KOPT-K1 (cell line): ENCODE data around the gene SHC2.
"Not testable (repeated sequence)": the region's sequence is repeated elsewhere in the genome, so short reads cannot be mapped to it uniquely, and the experiment has no call there.

Source experiments
- H3K27ac ChIP-seq: fragments of 200-600 bp; sonication (generic); 2 replicates; pipeline ENCODE4 v1.5.1; 2016; ENCODE audit warnings: antibody characterized with exemption, mild to moderate bottlenecking, low read depth, low read length; ENCODE audit not compliant: poor library complexity, severe bottlenecking
- H3K36me3 ChIP-seq: fragments of 200-600 bp; sonication (generic); 2 replicates; pipeline ENCODE4 v1.5.1; 2017; ENCODE audit warnings: antibody characterized with exemption, mild to moderate bottlenecking, low read length, moderate library complexity; ENCODE audit not compliant: insufficient read depth
- H3K9me3 ChIP-seq: fragments of 200-600 bp; sonication (generic); 2 replicates; pipeline ENCODE4 v1.5.1; 2017; ENCODE audit warnings: antibody characterized with exemption, low read length, mild to moderate bottlenecking; ENCODE audit not compliant: insufficient read depth, poor library complexity, severe bottlenecking

SHC2 gene

DNA sequence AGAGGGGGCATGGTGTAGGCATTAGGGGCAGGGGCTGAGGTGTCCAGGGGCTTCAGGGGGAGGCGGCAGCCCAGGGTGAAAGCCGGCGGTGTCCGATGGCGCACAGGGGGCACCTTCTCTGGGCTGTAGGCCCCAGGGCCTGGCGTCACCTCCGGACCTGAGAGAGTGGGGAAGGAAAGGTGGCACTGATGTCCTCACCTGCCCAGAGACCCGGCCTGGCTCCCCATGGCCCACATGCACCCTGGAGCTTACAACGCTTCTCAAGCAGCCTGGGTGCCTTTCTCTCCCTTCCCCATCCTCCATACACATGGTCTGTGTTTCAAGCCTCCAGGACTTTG is 3.3 kb upstream of the SHC2 start:
- no peaks in the 10 kb centered on the region for H3K36me3 ChIP-seq
- H3K27ac ChIP-seq: no peak overlapping the region
- H3K9me3 ChIP-seq: peaks cover 5% of the 10 kb centered on the region

DNA sequence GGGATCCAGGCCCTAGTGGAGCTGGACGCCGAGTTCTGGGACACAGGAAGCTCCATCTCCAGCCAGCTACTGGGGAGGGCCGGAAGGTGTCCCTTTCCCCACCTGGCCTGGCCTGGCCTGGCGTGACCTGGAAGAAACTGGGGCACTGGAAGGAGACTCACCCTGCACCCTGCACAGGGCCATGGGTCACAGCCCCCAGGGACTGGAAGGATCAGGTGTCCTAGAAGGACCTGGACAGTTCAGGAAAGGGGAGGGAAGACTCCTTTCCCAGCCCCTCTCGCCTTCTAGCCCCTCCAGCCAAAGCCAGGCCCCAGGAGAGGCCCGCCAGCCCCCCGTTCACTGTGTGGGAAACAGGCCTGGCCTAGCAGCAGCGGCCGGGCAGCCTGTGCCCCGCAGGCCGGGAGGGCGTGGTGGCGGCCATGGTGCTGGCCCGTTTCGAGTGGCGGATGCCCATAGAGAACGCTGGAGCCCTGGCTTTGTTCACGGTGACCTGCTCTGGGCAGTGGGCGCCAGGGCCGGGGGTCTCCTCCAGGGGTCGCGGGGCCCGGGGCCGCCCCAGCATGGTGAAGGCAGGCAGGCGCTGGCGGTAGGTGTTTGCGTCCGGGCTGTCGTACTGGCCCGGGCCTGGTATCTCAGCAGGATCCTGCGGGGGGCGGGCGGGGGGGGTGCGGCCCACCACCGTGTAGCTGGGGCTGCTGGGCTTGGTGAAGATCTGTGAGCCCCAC is 2.8 kb upstream of the SHC2 start:
- peaks cover 9% of the 10 kb centered on the region for H3K9me3 ChIP-seq
- H3K36me3 ChIP-seq: no peaks in the 10 kb centered on the region
- H3K27ac ChIP-seq: no peak overlapping the region

DNA sequence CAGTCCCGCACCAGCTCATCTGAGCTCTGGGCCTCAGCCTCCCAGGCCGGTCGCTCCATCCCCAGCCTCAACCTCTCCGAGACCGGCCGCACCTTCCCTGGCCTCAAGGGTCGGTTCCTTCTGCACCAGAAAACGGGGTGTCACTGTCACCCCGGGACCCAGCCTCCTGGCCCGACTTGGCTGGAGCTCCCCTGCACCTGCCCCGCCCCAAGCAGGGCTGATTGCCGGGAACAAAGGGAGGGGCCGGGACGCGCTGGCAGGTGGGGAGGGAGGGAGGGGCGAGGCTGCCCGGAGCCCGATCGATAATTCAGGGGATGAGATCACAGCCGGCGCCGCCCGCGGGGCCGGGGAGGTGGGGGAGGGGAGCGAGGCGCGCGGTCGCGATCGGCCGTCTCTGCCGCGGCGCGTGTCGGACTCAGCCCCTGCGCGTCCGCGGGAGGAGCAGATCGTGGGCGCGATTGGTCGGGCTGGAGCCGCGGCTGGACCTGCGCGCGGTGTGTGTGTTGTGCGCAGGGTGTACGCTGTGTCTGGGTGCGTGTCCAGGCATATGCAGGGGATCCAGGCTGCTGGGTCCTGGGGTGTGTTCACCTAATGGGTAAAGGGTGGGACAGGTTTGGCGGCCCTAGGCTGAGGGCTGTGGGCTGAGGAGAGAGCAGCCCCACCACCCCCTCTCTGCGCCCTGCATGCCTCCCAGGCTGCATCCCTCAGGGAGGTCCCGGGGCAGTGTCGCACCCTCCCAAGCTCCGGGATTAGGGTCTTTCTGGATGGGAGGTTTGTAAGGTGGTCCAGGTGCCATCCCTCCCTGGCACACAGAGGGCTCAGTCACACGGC is 1.1 kb upstream of the SHC2 start:
- H3K36me3 ChIP-seq: no peaks in the 10 kb centered on the region
- H3K27ac ChIP-seq: no peak overlapping the region
- peaks cover 21% of the 10 kb centered on the region for H3K9me3 ChIP-seq

DNA sequence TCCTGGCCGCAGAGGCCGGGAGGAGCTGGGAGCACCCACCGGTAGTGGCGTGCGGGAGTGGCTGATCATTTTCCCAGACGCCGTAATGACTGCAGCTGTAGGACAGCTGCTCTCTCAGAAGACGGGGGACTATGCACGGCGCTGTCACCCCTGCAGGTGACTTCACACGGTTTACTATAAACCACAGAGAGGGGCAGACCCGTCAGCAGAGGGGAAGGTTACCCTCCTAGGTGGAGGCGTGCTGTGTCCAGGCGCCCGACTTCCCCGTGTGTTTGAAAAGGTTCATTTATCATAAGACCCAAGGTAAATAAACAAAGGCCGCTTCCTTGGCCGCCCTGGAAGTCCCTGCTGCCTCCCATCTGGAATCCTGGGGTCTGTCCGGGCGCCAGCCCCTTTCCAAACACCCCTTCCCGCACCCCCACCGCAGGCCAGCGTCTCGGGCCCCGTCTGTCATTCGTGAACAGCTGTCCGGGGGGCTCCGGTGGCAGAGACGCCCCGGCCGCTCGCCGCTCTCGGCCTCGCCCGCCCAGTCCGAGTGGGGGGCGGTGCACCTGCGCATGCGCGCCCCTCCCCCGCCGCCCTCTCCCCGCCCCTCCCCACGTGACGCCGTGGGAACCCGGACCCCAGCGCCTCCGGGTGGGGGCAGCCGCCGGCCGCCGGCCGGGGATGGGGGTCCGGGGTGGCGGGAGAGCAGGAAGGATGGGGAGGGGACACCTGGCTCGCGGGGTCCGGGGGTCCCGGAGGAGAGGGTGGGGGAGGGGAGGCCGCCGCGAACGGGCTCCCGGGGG is 915 bp downstream of the SHC2 start:
- peaks cover 36% of the 10 kb centered on the region for H3K9me3 ChIP-seq
- no peak overlapping the region for H3K27ac ChIP-seq
- H3K36me3 ChIP-seq: no peaks in the 10 kb centered on the region

DNA sequence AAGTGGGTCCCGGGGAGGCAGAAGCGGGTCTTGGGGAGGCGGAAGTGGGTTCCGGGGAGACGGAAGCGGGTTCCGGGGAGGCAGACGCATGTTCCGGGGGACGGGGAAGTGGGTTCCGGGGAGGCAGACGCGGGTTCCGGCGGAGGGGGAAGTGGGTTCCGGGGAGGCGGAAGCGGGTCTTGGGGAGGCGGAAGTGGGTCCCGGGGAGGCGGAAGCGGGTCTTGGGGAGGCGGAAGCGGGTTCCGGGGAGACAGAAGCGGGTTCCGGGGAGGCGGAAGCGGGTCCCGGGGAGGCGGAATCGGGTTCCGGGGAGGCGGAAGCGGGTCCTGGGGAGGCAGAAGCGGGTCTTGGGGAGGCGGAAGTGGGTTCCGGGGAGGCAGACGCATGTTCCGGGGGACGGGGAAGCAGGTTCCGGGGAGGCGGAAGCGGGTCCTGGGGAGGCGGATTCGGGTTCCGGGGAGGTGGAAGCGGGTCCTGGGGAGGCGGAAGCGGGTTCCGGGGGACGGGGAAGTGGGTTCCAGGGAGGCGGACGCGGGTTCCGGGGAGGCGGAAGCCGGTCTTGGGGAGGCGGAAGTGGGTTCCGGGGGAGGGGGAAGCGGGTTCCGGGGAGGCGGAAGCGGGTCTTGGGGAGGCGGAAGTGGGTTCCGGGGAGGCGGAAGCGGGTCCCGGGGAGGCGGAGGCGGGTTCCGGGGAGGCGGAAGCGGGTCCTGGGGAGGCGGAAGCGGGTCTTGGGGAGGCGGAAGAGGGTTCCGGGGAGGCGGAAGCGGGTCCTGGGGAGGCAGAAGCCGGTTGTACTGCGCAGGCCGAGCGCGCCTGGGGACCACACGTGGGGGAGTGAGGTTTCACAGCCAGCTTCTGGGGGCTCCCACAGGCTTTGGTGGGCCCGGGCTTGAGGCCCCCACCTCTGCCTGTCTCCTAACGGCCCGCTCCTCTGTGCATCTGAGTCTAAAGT is 2.5 kb downstream of the SHC2 start:
- no peak overlapping the region for H3K27ac ChIP-seq
- no peaks in the 10 kb centered on the region for H3K36me3 ChIP-seq
- H3K9me3 ChIP-seq: peaks cover 48% of the 10 kb centered on the region

DNA sequence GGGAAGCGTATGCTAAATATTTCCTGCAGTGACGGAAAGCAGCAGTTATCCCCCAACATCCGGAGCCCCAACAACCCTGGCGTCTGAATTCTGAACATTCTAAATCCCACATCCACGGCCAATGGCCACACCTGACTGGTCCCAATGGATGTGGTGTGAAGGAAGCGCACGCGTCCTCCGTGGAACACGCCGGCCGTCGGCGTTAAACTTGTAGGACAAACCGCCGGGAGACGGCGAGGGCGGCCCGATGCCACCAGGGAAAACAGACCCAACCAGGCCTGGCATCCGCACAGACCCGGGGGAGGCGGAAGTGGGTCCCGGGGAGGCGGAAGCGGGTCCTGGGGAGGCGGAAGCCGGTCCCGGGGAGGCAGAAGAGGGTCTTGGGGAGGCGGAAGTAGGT is 3.2 kb downstream of the SHC2 start:
- Histone ChIP-seq H3K9me3 (peaks cover 56% of the 10 kb centered on the region), H3K36me3 (no peaks in the 10 kb centered on the region), H3K27ac (no peak overlapping the region)

DNA sequence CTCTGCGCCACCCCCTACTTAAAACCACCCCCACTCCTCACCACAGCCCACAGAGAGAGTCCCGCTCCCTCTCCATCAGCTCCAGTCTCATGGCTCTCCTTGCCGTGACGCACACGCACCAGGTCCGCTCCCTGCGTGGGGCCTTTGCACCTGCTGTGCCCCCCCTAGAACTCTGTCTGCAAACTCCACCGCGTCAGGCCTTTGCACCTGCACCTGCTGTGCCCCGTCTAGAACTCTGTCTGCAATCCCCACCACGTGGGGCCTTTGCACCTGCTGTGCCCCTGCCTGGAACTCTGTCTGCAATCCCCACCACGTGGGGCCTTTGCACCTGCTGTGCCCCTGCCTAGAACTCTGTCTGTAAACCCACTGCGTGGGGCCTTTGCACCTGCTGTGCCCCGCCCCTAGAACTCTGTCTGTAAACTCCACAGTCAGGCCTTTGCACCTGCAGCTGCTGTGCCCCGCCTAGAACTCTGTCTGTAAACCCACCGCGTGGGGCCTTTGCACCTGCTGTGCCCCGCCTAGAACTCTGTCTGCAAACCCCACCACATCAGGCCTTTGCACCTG is 4.2 kb downstream of the SHC2 start:
- Histone ChIP-seq H3K9me3 (peaks cover 63% of the 10 kb centered on the region), H3K36me3 (no peaks in the 10 kb centered on the region), H3K27ac (no peak overlapping the region)

DNA sequence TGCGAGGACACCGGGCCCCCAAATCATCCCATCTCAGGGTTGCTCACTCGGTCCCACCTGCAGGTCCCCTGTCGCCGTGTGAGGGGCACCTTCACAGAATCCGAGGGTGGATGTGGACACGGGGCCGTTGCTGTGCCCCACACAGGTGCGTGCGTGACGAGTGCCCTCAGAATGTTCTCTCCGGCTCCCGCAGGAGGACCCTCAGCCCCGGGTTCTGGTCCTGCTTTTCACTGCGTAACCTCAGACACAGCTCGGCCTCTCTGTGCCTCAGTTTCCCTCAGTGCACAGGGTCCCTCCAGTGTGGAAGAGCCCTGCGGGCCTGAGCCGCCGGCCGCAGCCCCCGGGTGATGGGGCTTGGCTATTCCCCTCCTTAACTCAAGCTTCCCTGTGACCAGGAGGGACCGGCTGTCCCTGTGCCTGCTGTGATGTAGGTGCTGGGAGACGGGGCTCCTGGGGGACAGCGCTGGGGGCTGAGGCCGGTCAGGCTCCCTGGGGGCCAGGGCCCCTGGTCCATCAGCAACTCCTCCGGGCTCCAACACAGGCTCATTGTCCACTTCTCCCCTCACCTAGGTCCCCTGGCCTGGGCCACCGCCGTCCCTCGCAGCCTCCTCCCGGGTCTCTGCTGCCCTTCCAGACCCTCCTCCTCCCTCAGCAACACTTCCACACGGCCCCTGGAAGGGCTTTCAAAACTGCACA is 4.8 kb downstream of the SHC2 start:
- peaks cover 69% of the 10 kb centered on the region for H3K9me3 ChIP-seq
- H3K36me3 ChIP-seq: no peaks in the 10 kb centered on the region
- H3K27ac ChIP-seq: no peak overlapping the region

GRCh38 chr19:455031-455705 is 5.7 kb downstream of the SHC2 start:
- Histone ChIP-seq H3K9me3 (peaks cover 77% of the 10 kb centered on the region), H3K27ac (no peak overlapping the region), H3K36me3 (no peaks in the 10 kb centered on the region)

- no peak overlapping the region for H3K27ac ChIP-seq
- H3K36me3 ChIP-seq: no peaks in the 10 kb centered on the region
- H3K9me3 ChIP-seq: peaks cover 70% of the 10 kb centered on the region
Measured at GRCh38 chr19:453606-454005, 7.2 kb downstream of the SHC2 start.

DNA sequence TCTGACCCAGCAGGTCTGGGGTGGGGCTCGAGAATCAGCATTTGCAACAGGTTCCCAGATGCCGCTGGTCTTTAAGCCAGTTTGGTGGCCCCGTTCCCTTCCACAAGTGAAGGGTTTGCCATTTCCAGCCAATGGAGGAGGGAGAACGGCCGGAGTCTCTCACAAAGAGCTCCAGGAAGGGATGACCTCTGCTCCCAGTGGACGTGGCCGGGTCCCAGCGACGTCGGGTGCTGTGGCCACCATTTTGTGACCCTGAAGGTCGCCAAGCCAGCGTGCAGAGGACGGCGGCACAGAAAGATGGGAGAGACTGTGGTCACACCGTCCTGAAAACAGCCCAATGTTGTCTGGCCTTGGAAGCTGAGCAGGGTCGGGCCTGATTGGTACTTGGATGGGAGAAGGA is 8.0 kb downstream of the SHC2 start:
- H3K27ac ChIP-seq: no peak overlapping the region
- H3K9me3 ChIP-seq: peaks cover 68% of the 10 kb centered on the region
- no peaks in the 10 kb centered on the region for H3K36me3 ChIP-seq

GRCh38 chr19:450912-451481 is 9.8 kb downstream of the SHC2 start:
- H3K9me3 ChIP-seq: peaks cover 55% of the 10 kb centered on the region
- not testable (repeated sequence) for H3K36me3 ChIP-seq, H3K27ac ChIP-seq

DNA sequence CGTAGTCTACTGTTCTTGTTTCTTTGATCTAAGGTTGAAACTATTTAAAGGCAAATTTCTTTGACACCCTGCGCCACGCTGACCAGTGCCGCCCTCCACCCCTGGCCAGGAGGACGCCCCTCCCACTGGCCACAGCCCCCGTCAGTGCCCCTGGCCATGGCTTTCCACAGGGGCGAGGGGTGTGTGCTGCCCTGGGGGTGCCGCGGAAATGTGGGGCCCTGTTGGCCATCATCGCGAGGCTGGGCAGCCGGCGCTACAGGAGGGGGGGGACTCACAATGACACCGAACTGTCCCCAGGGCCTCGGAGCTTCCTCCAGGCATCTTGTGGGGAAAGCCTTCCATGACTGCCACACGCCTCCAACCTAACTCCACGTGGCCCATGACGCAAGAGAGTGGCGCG is 10.9 kb downstream of the SHC2 start:
- no peaks in the 10 kb centered on the region for H3K36me3 ChIP-seq
- H3K9me3 ChIP-seq: peaks cover 44% of the 10 kb centered on the region
- no peak overlapping the region for H3K27ac ChIP-seq
